ENCODE results near the gene TENT4A.

- TF ChIP-seq, protein P1, sequence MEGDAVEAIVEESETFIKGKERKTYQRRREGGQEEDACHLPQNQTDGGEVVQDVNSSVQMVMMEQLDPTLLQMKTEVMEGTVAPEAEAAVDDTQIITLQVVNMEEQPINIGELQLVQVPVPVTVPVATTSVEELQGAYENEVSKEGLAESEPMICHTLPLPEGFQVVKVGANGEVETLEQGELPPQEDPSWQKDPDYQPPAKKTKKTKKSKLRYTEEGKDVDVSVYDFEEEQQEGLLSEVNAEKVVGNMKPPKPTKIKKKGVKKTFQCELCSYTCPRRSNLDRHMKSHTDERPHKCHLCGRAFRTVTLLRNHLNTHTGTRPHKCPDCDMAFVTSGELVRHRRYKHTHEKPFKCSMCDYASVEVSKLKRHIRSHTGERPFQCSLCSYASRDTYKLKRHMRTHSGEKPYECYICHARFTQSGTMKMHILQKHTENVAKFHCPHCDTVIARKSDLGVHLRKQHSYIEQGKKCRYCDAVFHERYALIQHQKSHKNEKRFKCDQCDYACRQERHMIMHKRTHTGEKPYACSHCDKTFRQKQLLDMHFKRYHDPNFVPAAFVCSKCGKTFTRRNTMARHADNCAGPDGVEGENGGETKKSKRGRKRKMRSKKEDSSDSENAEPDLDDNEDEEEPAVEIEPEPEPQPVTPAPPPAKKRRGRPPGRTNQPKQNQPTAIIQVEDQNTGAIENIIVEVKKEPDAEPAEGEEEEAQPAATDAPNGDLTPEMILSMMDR (IDR thresholded peaks at IDR 0.05), result no peak
- TF ChIP-seq POLR2AphosphoS5 (IDR thresholded peaks at IDR 0.05), result no peak
Observed at GRCh38 chr5:6754766-6755165, 41.5 kb downstream of the TENT4A start.

Measured in upper lobe of left lung (tissue), 4 donors.